GM18499 (cell line): ENCODE measurements around the gene ZNF630.
"Not testable (repeated sequence)": the region's sequence is repeated elsewhere in the genome, so short reads cannot be mapped to it uniquely, and the experiment has no call there.

Source experiments
- ATAC-seq: cut with Tn5 transposase; IDR thresholded peaks from one replicate; pipeline ENCODE4 v1.9.1; 2021; ENCODE audit warnings: moderate number of reproducible peaks; ENCODE audit not compliant: insufficient read depth, unreplicated experiment

The ZNF630 gene

GRCh38 chrX:48071064-48071985 lies at the start of gene ZNF630:
Gene ZNF630 (minus strand): TSS chrX:48071640. CDS start chrX:48066886, 4,754 bp downstream.
- ATAC-seq, result no peak

DNA sequence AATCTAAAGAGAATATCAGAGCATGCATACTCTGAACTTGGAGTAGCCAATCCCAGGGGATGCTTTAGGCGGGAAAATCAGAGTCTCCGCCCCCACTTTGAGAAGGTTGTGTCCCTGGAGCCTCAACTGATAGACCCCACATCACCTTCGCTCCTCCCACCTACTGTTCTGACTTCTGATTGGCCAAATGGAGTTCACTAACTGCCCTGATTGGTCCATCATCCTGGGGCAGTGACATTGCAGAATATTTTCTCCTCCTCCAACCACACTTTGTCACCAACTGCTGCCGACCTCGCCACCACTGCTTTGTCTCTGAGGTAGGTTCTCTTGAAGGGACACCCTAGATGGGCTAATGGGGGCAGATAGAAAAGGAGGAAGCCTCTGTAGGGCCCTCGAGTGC lies 36.3 kb upstream of the ZNF630 start:
- no peak for ATAC-seq

DNA sequence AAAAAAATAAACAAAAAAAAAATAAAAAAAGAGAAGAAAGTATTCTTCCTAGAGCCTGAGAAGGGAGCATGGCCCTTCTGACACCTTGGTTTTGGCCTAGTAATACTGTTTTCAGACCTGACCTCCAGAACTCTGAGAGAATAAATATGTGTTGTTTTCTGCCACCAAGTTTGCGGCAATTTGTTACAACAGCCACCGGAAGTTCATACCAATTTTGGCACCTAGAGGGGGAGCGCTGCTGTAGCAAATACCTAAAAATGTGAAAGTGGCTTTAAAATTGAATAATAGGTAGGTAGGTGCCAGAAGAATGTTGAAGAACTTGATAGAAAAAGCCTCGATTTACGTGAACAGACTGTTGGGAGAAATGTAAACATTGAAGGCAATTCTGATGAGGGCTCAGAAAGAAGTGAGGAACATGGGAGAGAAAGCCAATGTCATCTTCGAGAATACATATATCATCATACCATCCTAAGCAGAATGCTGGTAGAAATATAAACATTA lies 31.5 kb upstream of the ZNF630 start:
- no peak for ATAC-seq

GRCh38 chrX:48101443-48101842 lies 30.0 kb upstream of the ZNF630 start:
- no peak for ATAC-seq

GRCh38 chrX:48092558-48092957 lies 21.1 kb upstream of the ZNF630 start:
- not testable (repeated sequence) for ATAC-seq

DNA sequence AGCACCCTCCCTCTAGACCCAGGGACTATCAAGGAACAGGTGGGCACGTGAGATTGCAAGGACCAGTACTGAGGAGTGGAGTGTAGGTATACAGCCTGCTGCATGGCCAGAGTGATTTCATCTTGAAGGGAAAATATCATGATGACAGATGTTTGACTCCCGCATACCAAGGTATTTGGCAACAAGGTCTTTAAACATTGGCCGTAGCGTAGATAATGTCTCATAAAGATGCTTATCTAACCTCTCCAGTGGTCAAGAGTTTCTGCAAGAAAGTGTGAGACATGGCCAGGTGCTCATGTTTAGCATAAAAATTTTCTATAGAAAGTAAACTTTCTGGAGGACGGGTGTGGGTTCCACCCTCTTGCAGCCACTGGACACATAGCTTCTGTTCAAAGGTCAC lies 18.7 kb upstream of the ZNF630 start:
- ATAC-seq, result no peak

DNA sequence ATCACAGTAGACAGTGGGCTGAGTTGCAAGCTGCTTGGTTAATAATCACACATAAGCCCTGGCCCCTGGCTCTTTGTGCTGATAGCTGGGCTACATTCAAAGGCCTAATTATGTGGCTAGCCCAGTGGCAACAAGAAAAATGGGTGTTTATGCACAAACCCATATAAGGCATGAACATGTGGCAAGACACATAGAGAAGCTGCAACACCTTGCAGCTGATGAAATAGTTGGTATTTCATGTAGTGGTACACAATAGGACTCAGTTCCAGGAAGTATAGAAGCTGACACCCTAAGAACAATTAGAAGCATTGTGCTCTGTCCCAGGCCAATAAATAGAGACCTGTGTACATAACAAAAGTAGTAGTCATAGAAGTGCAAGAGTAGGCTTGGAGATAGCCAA lies 14.6 kb upstream of the ZNF630 start:
- no peak for ATAC-seq

- no peak for ATAC-seq
These were observed 12.3 kb upstream of the ZNF630 start for GRCh38 chrX:48083706-48084105.

GRCh38 chrX:48083212-48083611 lies 11.8 kb upstream of the ZNF630 start:
- no peak for ATAC-seq

- ATAC-seq, result no peak
These were observed 4.9 kb upstream of the ZNF630 start for GRCh38 chrX:48076343-48076742.

DNA sequence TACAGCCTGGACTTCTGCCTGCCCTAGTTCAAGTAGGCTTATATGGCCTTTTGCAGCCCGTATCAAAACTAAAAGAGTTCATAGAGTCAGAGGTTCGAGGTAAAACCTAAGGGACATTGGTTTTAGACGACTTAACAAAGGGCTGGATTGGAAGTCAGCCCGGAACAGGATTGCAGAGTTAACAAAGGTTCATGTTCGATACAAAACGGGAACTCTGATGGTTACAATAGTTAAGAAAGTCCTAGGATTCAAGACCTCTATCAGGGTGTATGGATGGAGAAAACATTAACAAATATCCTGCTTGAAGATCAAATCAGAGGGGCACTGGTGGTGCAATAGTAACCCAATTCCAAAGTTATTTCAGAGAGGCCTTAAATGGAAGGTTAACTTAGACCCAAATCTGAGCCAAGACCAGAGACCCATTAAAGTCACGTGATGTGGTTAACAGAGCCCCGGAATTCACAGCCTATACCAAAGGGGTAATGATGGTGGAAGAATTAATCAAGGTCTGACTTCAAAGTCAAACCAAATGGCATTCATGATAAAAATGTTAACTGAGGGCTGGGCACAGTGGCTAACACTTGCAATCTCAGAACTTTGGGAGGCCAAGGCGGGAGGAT lies 656 bp upstream of the ZNF630 start:
- ATAC-seq, result no peak

DNA sequence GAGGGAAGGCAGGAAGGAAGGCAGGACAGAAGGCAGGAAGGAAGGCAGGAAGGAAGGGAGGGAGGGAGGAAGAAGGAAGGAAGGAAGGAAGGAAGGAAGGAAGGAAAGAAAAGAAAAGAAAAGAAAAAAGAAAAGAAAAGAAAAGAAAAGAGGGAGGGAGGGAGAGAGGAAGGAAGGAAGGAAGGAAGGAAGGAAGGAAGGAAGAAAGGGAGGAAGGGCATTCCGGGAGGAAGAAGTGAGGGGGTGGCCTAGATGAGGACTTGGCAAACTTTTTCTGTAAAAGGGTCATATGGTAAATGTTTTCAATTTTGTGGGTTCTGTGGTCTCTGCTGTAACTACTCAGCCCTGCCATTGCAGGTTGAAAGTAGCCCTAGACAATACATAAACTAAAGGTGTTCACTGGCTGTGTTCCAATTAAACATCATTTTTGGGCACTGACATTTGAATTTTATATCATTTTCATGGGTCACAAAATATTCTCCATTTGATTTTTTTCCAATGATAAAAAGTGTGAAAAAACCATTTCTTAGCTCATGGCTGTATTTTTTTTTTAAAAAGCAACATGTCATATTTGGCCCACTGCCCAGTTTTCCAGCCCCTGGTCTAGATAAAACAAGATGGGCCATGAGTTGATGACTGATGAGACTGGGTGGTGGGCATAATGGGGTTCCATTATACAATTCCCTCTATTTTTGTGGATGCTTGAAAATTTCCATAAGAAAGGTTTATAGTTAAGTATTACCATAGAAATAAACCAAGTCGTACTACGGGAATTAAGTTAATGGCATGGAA lies 3.1 kb downstream of the ZNF630 start:
- no peak for ATAC-seq

DNA sequence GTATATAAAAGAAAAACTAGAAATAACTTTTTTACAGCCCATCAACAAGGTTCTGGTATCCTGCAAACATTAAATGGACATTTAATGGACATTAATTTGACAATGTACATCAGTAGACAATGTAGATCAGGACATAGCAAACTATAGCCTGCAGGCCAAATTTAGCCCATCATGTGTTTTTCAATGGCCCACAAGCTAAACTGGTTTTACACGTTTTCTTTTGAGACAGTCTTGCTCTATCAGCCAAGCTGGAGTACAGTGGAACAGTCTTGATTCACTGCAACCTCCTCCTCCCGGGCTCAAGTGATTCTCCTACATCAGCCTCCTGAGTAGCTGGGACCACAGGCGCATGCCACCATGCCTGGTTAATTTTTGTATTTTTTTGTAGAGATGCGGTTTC lies 7.2 kb downstream of the ZNF630 start:
- no peak for ATAC-seq

- ATAC-seq, result no peak
These were observed 12.2 kb downstream of the ZNF630 start for GRCh38 chrX:48059296-48059639.

GRCh38 chrX:48058621-48059295 lies 12.7 kb downstream of the ZNF630 start:
- ATAC-seq, result no peak

GRCh38 chrX:48046846-48047245 lies 24.6 kb downstream of the ZNF630 start:
- no peak for ATAC-seq

DNA sequence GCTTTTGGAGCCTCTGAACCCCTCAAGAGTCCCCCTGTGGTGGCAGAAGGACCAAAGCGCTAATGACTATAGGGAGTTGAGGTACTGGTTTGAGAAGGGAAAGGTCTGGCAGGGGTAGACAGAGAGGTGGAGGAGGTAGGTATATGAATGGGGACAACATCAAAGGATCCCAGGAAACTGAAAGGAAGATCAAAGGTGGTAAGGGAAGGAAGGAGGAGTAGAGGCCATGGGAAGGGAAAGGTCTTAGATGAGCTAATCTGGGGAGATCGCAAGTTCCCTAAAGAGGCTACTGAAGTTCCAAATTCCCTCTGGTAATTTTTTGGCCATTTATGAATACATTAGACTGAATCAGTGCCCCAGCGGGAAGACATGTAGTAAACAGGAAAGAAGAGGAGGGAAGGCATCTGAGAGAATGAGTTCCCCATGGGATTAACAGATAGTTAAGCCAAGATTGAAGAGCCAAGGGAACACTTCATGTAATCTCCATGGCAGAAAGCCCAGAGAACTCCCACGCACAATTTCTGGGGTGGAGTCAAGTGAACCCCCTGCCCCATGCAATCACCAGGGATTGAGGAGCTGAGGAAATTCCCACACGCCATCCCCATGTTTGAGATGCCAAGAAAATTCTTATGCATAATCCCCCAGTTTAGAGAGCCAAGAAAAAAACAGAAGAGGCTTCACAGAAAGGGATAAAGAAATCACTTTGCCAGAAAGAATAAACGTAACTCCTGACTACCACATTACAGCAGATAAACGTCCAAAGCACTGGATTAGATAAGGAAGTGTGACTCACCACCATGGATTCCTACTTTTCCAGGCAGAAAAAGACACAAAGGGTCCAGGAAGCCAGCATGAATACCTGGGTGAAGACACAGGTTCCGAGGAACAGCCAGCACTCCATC lies 25.8 kb downstream of the ZNF630 start:
- ATAC-seq, result no peak

DNA sequence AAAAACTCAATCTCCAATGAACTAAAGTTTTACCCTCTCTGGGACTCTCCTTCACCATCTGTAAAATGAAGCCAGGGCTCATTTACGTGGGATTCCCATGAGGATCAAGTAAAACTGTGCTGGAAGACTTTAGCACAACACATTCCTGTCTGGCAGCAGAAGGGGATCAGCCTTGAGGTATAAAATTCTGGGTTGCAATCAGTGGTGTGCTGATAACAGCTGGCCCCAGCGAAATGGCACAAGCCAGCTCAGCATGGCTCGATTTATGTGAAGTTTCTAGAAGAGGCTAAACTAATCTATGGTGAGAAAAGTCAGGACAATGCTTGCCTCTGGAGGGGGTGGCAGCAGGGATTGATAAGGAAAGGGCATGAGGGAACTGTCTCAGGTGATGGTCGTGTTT lies 28.4 kb downstream of the ZNF630 start:
- ATAC-seq, result no peak

- ATAC-seq, result no peak
These were observed 35.5 kb downstream of the ZNF630 start for GRCh38 chrX:48035891-48036290.
